GM18861 (cell line): ENCODE measurements around the gene DOK7.
"Not testable (repeated sequence)": the region's sequence is repeated elsewhere in the genome, so short reads cannot be mapped to it uniquely, and the experiment has no call there.

Experiments used
- ATAC-seq: cut with Tn5 transposase; IDR thresholded peaks from one replicate; pipeline ENCODE4 v1.9.1; 2021; ENCODE audit not compliant: unreplicated experiment

DOK7 gene

GRCh38 chr4:3531318-3531878 lies 68.3 kb downstream of the DOK7 start:
- ATAC-seq = no peak

- ATAC-seq = peak; percentile 79
These were observed 69.0 kb downstream of the DOK7 start, which contains the start of gene LRPAP1 for GRCh38 chr4:3531879-3532750. LRPAP1 (minus strand) TSS chr4:3532422; CDS start chr4:3532412, 10 bp downstream.

GRCh38 chr4:3532751-3533422 lies 69.8 kb downstream of the DOK7 start:
- ATAC-seq = no peak

GRCh38 chr4:3533423-3533820 lies 70.3 kb downstream of the DOK7 start:
- no peak for ATAC-seq

GRCh38 chr4:3535812-3536211 lies 72.7 kb downstream of the DOK7 start:
- not testable (repeated sequence) for ATAC-seq

- ATAC-seq = not testable (repeated sequence)
These were observed 75.8 kb downstream of the DOK7 start for GRCh38 chr4:3538906-3539305.

- not testable (repeated sequence) for ATAC-seq
These were observed 80.3 kb downstream of the DOK7 start for GRCh38 chr4:3543415-3543814.
